Measurements from ENCODE around the gene CAND2. TPM values are rescaled to one million over a fixed set of nuclear protein-coding genes. Genes with fewer than 3 reads are reported as not detected.
A peak's percentile ranks its signal among the peaks of the same experiment; 100 is the strongest.

Gene CAND2
- 1 to 10 TPM; 1.8 to 5.6 (median 4.7) TPM for total RNA-seq

GRCh38 chr3:12796171-12797123 lies at the start of gene CAND2:
Gene CAND2, plus strand, starts transcription at chr3:12796680. Its CDS starts 41 bp downstream, at chr3:12796721.
- intact Hi-C loops (cut with DNase I; ENCODE audit: low total_unique reads), result no loop called here
- DNase-seq (ENCODE audit: low spot score in 2 of 2), result peak in 1 of 2 donors; percentile 43
- no peak for TF ChIP-seq POLR2A (IDR thresholded peaks at IDR 0.05)
- TF ChIP-seq CTCF (IDR thresholded peaks at IDR 0.05), result no peak
- TF ChIP-seq POLR2AphosphoS5 (IDR thresholded peaks at IDR 0.05), result no peak
- Histone ChIP-seq H3K36me3 (no peaks in the 10 kb centered on the region), H3K4me3 (peak within 1 kb of the TSS; percentile 53 to 68 (median 66)), H3K9me3 (no peaks in the 10 kb centered on the region), H3K4me1 (no peaks in the 10 kb centered on the region), H3K27ac (peak within 1 kb of the TSS; percentile 80 to 82), H3K27me3 (no peaks in the 10 kb centered on the region)

GRCh38 chr3:12748477-12748876 lies 48.0 kb upstream of the CAND2 start:
- Histone ChIP-seq H3K4me3 (no peak overlapping the region), H3K9me3 (no peaks in the 10 kb centered on the region), H3K27me3 (no peaks in the 10 kb centered on the region), H3K4me1 (no peaks in the 10 kb centered on the region), H3K36me3 (no peaks in the 10 kb centered on the region), H3K27ac (no peak overlapping the region)
- TF ChIP-seq POLR2AphosphoS5 (IDR thresholded peaks at IDR 0.05) (no peak), CTCF (IDR thresholded peaks at IDR 0.05) (no peak), POLR2A (IDR thresholded peaks at IDR 0.05) (no peak)
- DNase-seq (ENCODE audit: low spot score in 2 of 2), result no peak
- intact Hi-C loops (cut with DNase I; ENCODE audit: low total_unique reads), result no loop called here

DNA sequence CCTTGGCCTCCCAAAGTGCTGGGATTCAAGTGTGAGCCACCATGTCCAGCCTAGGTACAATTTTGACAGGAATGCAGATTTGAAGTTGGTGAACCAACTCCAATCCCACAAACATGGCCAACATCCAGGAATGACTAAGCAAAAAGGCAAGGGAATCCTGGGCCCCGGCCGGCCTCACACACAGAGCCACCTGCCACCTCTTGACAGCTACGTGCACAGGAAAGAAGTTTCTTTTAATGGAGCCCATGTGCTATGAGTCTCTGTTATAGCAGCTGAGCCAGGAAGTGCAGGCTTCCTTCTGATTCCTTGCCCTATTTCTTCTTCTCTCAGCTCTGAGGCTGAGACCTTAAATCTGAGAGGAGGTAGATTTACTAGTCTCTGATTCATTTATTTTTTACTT lies 46.3 kb upstream of the CAND2 start:
- Histone ChIP-seq H3K9me3 (no peaks in the 10 kb centered on the region), H3K4me1 (no peaks in the 10 kb centered on the region), H3K4me3 (no peak overlapping the region), H3K27me3 (no peaks in the 10 kb centered on the region), H3K36me3 (no peaks in the 10 kb centered on the region), H3K27ac (peak overlapping the region in 1 of 2 donors; percentile 2)
- intact Hi-C loops (cut with DNase I; ENCODE audit: low total_unique reads), result no loop called here
- TF ChIP-seq POLR2A (IDR thresholded peaks at IDR 0.05), result no peak
- TF ChIP-seq POLR2AphosphoS5 (IDR thresholded peaks at IDR 0.05), result no peak
- TF ChIP-seq CTCF (IDR thresholded peaks at IDR 0.05), result no peak
- peak in 1 of 2 donors; percentile 61 for DNase-seq (ENCODE audit: low spot score in 2 of 2)

DNA sequence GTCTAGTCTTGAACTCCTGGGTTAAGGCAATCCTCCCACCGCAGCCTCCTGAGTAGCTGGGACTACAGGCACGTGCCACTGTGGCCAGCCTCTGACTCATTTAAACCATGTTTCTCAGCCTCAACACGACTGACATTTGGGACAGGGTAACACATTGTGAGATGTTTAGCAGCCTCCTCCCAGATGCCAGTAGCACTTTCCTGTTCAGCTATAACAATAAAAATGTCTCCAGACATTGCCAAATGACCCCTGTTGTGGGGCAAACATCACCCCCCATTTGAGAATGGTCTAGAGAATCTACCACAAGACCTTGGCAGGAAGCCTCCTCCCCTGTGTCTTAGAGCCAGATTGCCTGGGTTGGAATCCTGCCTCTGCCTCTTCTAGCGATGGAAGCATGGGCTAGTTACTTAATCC lies 45.8 kb upstream of the CAND2 start:
- Histone ChIP-seq H3K4me1 (no peaks in the 10 kb centered on the region), H3K27ac (peak overlapping the region in 1 of 2 donors; percentile 2), H3K27me3 (no peaks in the 10 kb centered on the region), H3K36me3 (no peaks in the 10 kb centered on the region), H3K4me3 (no peak overlapping the region), H3K9me3 (no peaks in the 10 kb centered on the region)
- TF ChIP-seq CTCF (IDR thresholded peaks at IDR 0.05), result no peak
- no peak for TF ChIP-seq POLR2AphosphoS5 (IDR thresholded peaks at IDR 0.05)
- no peak for TF ChIP-seq POLR2A (IDR thresholded peaks at IDR 0.05)
- intact Hi-C loops (cut with DNase I; ENCODE audit: low total_unique reads), result no loop called here
- no peak for DNase-seq (ENCODE audit: low spot score in 2 of 2)

DNA sequence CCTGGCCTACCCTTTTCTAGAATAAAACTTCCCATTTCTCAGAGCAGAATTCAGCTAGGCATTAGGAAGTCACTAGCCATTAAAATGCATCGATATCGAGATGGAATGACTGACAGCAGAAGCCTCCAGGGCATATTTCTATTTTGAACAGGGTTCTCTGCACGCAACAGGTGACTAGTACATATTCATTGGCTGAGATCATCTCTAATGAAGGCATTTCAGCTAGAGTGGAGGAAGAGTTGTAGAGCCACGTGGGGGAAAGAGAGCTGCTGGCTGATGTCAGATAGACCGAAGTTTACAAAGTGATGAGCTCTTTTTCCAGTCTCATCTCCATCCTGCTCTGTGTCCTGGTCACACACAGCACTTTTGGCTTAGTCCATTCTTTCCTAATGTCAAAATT lies 44.9 kb upstream of the CAND2 start:
- H3K4me1 ChIP-seq, result no peaks in the 10 kb centered on the region
- H3K27me3 ChIP-seq, result no peaks in the 10 kb centered on the region
- H3K4me3 ChIP-seq, result no peak overlapping the region
- TF ChIP-seq CTCF (IDR thresholded peaks at IDR 0.05) (no peak), POLR2A (IDR thresholded peaks at IDR 0.05) (no peak), POLR2AphosphoS5 (IDR thresholded peaks at IDR 0.05) (no peak)
- no peaks in the 10 kb centered on the region for H3K36me3 ChIP-seq
- intact Hi-C loops (cut with DNase I; ENCODE audit: low total_unique reads), result no loop called here
- no peaks in the 10 kb centered on the region for H3K9me3 ChIP-seq
- no peak overlapping the region for H3K27ac ChIP-seq
- no peak for DNase-seq (ENCODE audit: low spot score in 2 of 2)

Data from breast epithelium (tissue), 4 donors.